AG08396 (cell line): ENCODE results near the gene CMTM3.
"Not testable (repeated sequence)": the region's sequence is repeated elsewhere in the genome, so short reads cannot be mapped to it uniquely, and the experiment has no call there.

ENCODE experiments used
- DNase-seq: peaks from one replicate; pipeline ENCODE4 v3.0.0; 2012; ENCODE audit warnings: low spot score, mixed read lengths

The CMTM3 gene

GRCh38 chr16:66604376-66605176, at the start of gene CMTM3:
Gene CMTM3 (plus strand): TSS chr16:66604704. CDS start chr16:66604806, 102 bp downstream.
- peak; percentile 89 for DNase-seq

- no peak for DNase-seq
These were observed 44.4 kb upstream of the CMTM3 start for GRCh38 chr16:66560107-66560506.

- no peak for DNase-seq
These were observed 43.0 kb upstream of the CMTM3 start for GRCh38 chr16:66561381-66562080.

- no peak for DNase-seq
These were observed 42.1 kb upstream of the CMTM3 start for GRCh38 chr16:66562409-66562808.

- DNase-seq = no peak
These were observed 41.5 kb upstream of the CMTM3 start for GRCh38 chr16:66562986-66563385.

- no peak for DNase-seq
These were observed 40.8 kb upstream of the CMTM3 start for GRCh38 chr16:66563574-66564334.

GRCh38 chr16:66566051-66566901, 38.2 kb upstream of the CMTM3 start, which contains the start of gene CMTM1:
Gene CMTM1 (plus strand): TSS chr16:66566439. CDS start chr16:66566514, 75 bp downstream.
- no peak for DNase-seq

- DNase-seq = not testable (repeated sequence)
These were observed 37.2 kb upstream of the CMTM3 start for GRCh38 chr16:66567270-66567669.

GRCh38 chr16:66568355-66568754, 36.1 kb upstream of the CMTM3 start:
- DNase-seq = peak; percentile 49

- DNase-seq = peak; percentile 64
These were observed 35.4 kb upstream of the CMTM3 start for GRCh38 chr16:66569131-66569530.

GRCh38 chr16:66569827-66570405, 34.6 kb upstream of the CMTM3 start:
- DNase-seq = peak; percentile 43

- no peak for DNase-seq
These were observed 32.1 kb upstream of the CMTM3 start for GRCh38 chr16:66572356-66572755.

- no peak for DNase-seq
These were observed 30.4 kb upstream of the CMTM3 start for GRCh38 chr16:66574081-66574480.

GRCh38 chr16:66574531-66574930, 30.0 kb upstream of the CMTM3 start:
- DNase-seq = no peak

- no peak for DNase-seq
These were observed 29.4 kb upstream of the CMTM3 start for GRCh38 chr16:66575060-66575459.

GRCh38 chr16:66576296-66576695, 28.2 kb upstream of the CMTM3 start:
- no peak for DNase-seq

GRCh38 chr16:66578651-66579531, 25.6 kb upstream of the CMTM3 start, which contains the start of gene CMTM2:
Gene CMTM2 (plus strand): TSS chr16:66579463. CDS start chr16:66579608, 145 bp downstream.
- DNase-seq = no peak

- DNase-seq = peak; percentile 88
These were observed 23.8 kb upstream of the CMTM3 start for GRCh38 chr16:66580605-66581209.

GRCh38 chr16:66581246-66581952, 23.1 kb upstream of the CMTM3 start:
- no peak for DNase-seq
